NB4 (cell line): ENCODE measurements around the gene EVX1.
A peak's percentile ranks its signal among the peaks of the same experiment; 100 is the strongest.

Experiments
- DNase-seq: peaks from one replicate; pipeline ENCODE4 v3.0.0; 2010; ENCODE audit warnings: low read depth
- H3K4me3 ChIP-seq: one replicate; pipeline ENCODE4 v1.5.1; 2011; ENCODE audit warnings: mild to moderate bottlenecking, low read depth, low read length, moderate library complexity
- CTCF ChIP-seq: IDR thresholded peaks from one replicate; pipeline ENCODE4 v1.5.1; 2012; ENCODE audit warnings: low read depth, low read length
- MAX ChIP-seq: IDR thresholded peaks from 2 replicates; pipeline ENCODE4 v1.6.1; 2011; ENCODE audit warnings: low read depth, low read length
- MYC ChIP-seq: IDR thresholded peaks from 2 replicates; pipeline ENCODE4 v1.6.1; 2011; ENCODE audit warnings: low read depth, low read length
- POLR2A ChIP-seq: IDR thresholded peaks from 2 replicates; pipeline ENCODE4 v1.6.1; 2011; ENCODE audit warnings: mild to moderate bottlenecking; ENCODE audit not compliant: insufficient read length; ENCODE audit errors: extremely low read depth

The EVX1 gene

GRCh38 chr7:27242555-27243339, at the start of gene EVX1:
TSS of gene EVX1 (plus strand) at chr7:27242802. CDS start at chr7:27243031, 229 bp downstream.
- no peak within 1 kb of the TSS for H3K4me3 ChIP-seq
- DNase-seq = no peak
- TF ChIP-seq MAX (no peak), MYC (no peak), CTCF (no peak), POLR2A (no peak)

- DNase-seq = no peak
- H3K4me3 ChIP-seq = no peak overlapping the region
- TF ChIP-seq CTCF = no peak
- TF ChIP-seq POLR2A = no peak
- no peak for TF ChIP-seq MAX
- no peak for TF ChIP-seq MYC
These were observed 49.1 kb upstream of the EVX1 start for GRCh38 chr7:27193335-27194001.

DNA sequence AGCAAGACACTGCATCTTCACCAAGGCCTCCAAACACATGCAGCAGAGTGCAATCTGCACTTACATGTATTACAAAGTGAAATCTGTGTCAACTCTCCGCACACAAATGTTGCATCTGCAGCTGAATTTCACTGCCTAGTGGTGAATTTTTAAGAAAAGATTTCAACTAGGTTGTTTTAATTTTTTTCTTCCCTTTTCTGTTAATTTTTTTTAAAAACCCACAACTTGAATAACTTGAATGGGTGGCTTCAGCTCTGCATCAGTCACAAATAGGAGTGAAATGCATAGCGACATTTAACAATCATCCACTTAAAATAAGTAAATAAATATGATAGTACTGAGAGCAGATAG, 48.6 kb upstream of the EVX1 start:
- TF ChIP-seq MYC (no peak), MAX (no peak), POLR2A (no peak), CTCF (no peak)
- no peak overlapping the region for H3K4me3 ChIP-seq
- no peak for DNase-seq

DNA sequence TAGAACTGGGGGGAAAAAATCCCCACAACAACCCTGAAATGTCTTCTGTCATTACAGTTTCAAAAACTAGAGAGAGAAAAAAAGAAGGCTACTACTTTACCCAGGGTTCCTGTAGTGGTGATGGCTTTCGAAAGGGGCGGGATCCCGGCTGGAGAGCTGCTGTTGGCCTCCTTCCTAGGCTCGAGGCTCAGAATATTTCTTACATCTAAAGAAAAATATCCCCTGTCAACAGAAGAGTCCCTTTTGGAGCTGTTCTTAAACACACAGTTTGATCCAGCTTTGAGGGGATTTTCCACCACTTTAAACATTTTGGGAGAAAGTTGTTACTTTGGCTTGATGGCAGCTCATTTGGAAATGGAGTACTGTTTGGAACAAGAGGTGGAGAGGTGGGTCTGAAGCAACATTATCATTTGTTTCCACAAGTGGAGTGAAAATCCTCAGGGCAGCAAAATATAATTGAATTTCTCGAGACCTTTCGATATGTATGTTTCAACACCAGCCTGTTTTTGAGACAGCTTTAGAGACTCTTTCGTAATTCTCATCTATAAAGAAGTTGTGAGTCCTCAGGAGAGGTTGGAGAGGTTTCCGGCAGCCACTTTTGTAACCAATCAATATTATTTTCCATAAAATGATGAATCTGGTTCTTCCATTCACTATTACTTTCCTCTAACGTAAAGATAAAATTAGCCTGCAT, 47.8 kb upstream of the EVX1 start:
- DNase-seq = peak; percentile 65
- TF ChIP-seq MYC (peak; percentile 23; the same call in 1 of the 2 replicates), MAX (no peak), POLR2A (no peak), CTCF (no peak)
- H3K4me3 ChIP-seq = peak overlapping the region; percentile 39

GRCh38 chr7:27196287-27196767, 46.3 kb upstream of the EVX1 start:
- peak; percentile 94 for DNase-seq
- H3K4me3 ChIP-seq = peak overlapping the region; percentile 82
- TF ChIP-seq POLR2A (no peak), CTCF (peak; percentile 83), MAX (no peak), MYC (no peak)
